PFSK-1 (cell line): ENCODE results near the gene SUGP2.

Experiments used
- FOXP2 ChIP-seq: optimal IDR thresholded peaks from 2 replicates; pipeline ENCODE3; 2011; ENCODE audit warnings: borderline replicate concordance, control low read depth, inconsistent platforms; ENCODE audit not compliant: insufficient read depth; ENCODE audit errors: extremely low read length, extremely low read depth
- POLR2AphosphoS5 ChIP-seq: IDR thresholded peaks from 2 replicates; pipeline ENCODE4 v1.6.1; 2012; ENCODE audit warnings: low read depth, mild to moderate bottlenecking, control low read depth, low read length, moderate library complexity
- SIN3A ChIP-seq: IDR thresholded peaks from 2 replicates; pipeline ENCODE4 v1.6.1; 2012; ENCODE audit warnings: mild to moderate bottlenecking, low read length, moderate library complexity, borderline replicate concordance; ENCODE audit not compliant: insufficient read depth
- TF ChIP-seq, protein P1 (sequence below), 2 experiments: IDR thresholded peaks; 2 replicates each; pipeline versions ENCODE4 v1.6.1 to v1.8.0; 2011 to 2012; ENCODE audit warnings: low read depth in 2 of 2, low read length in 2 of 2, control low read depth in 1 of 2, inconsistent platforms in 1 of 2, mild to moderate bottlenecking in 1 of 2, moderate library complexity in 1 of 2; ENCODE audit not compliant: insufficient read depth in 1 of 2

DNA sequence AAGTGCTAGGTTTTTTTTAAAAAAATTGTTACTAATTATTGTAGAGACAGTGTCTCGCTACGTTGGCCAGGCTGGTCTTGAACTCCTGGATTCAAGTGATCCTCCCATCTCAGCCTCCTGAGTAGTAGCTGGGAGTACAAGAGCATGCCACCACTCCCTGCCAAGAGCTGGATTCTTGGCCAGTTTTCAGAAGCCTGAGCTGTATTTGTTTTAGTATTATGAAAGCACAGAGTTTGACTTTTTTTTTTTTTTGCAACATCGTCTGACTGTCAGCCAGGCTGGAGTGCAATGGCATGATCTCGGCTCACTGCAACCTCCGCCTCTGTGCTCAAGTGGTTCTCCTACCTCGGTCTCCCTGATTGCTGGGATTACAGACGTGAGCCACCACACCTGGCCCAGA is 7.1 kb upstream of the SUGP2 start:
- TF ChIP-seq, protein P1, sequence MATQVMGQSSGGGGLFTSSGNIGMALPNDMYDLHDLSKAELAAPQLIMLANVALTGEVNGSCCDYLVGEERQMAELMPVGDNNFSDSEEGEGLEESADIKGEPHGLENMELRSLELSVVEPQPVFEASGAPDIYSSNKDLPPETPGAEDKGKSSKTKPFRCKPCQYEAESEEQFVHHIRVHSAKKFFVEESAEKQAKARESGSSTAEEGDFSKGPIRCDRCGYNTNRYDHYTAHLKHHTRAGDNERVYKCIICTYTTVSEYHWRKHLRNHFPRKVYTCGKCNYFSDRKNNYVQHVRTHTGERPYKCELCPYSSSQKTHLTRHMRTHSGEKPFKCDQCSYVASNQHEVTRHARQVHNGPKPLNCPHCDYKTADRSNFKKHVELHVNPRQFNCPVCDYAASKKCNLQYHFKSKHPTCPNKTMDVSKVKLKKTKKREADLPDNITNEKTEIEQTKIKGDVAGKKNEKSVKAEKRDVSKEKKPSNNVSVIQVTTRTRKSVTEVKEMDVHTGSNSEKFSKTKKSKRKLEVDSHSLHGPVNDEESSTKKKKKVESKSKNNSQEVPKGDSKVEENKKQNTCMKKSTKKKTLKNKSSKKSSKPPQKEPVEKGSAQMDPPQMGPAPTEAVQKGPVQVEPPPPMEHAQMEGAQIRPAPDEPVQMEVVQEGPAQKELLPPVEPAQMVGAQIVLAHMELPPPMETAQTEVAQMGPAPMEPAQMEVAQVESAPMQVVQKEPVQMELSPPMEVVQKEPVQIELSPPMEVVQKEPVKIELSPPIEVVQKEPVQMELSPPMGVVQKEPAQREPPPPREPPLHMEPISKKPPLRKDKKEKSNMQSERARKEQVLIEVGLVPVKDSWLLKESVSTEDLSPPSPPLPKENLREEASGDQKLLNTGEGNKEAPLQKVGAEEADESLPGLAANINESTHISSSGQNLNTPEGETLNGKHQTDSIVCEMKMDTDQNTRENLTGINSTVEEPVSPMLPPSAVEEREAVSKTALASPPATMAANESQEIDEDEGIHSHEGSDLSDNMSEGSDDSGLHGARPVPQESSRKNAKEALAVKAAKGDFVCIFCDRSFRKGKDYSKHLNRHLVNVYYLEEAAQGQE (IDR thresholded peaks at IDR 0.05; ENCODE audit: insufficient read depth in 1 of 2, low read depth in 2 of 2, low read length in 2 of 2), result no peak
- TF ChIP-seq FOXP2, result no peak
- no peak for TF ChIP-seq SIN3A
- TF ChIP-seq POLR2AphosphoS5, result no peak
